ENCODE data around the gene NUDT17.

Gene NUDT17

DNA sequence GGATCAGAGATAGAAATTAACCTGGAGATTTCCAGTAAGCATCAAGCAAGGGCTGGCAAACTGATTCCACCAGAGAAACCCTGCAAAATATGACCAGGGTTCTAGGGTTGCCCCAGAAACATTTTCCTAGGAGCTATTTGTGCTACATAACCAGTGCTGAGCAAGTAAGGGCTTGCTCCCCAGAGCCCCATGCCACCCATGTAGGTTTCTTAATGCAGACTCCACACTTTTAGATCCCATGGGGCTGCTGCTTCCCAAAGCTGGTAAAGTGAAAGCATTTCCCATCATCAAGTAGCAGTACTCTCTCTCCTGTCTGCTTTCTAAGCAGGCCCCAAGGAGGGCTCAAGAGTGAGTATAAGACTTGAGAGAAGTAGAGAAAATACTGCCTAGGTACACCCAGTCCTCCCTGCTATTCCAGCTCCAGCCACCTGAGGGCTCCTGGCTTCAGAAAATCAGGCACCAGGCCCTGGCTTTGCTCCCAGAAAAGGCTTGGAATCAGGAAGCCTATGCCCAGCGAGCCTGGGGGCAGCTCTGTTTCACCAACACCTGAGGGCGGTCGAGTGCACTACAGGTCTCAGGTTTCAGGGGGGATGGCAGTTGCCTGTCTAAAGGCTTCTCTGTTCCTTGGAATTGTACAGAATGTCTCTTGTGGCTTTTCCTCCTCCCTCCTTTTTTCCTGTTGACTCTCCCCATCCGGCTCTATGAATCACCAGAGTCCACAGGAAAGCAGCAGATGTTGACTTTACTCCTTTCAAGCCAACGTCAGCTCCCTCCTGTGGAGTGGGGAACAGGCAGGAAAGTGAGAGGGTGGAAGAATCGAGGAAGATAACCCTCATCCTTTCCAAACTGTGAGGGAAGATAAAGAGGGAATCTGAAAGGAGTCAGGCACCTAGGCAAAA is 46.4 kb downstream of the NUDT17 start:
- peak; percentile 56 for DNase-seq

DNA sequence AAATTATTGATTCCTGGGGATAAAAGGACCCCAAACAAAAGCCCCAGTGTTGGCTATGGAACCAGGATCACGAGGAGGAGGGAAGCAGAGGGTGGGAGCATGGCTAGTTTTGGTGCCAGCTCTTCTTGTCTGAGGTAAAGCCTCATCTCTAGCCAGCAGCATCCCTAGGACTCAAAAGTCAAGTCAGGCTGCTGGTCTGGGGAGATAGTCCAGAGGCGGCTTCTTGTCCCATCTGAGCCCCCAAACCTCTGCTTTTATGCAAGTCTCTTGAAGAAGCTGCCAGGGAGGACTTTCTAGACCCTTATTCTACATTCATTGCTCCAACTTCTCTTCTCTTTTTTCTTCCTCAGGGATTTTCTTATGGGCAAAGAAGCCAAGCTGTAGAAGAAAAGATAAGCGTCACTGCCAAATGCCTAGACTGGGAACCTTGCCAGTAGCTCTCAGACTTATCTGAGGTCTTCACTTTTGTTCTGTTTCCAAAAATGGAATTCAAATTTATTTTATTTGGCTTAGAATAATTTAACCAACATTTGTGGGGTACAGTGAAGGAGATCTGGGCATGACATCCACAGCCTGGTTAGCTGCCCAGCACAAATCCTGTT is 47.2 kb downstream of the NUDT17 start:
- DNase-seq, result no peak

DNA sequence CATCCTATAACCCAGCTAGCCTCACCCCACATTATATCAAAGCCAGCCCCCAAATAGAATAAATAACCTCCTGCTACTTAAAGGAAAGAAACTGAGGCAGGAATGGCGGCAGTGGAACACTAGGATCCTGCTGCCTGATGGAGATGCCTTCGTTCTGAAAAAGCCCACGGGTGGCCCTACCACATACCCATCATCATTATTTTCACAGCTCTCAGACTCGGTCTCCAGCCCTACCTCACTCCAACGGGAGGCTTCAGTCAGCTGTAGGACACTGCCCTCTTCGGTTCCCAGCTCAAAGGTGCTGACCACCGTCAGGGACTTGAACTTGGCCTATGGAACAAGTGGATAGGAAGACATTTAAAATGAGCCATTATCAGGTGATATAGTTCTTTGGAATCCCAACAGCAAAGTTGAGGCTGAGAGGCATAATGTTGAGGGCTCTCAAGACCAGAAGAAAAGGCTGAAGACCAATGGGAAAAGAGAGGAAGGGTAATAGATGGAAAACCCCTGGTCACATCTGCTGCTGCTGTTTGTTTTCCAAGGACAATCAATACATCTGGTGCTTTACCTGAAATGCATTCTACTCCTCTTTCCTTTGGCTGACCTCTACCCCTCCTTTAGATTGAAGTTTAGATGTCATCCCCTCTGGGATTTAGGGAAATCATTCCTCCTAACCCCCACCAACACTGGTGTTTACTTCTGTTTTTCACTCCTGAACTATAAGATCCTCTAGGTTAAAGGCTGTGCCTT is 48.1 kb downstream of the NUDT17 start:
- no peak for DNase-seq

DNA sequence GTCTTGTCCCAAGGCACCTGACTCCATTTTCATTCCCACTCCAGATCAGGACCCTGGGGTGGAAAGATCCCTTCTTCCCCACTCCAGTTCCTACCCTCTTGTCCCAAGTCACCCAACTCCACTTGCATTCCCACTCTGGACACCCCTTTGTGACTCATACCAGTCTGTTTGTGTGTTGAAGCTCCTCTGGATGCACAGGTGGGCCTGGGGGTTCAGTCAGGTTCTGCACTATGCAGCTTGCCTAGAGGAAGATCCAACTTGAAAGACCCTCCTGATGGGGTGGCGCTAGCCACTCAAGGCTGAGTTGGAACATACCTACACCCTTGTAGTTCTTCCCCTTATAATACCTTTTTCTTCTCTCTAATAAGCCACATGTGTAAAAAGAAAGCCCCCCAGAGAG is 50.0 kb downstream of the NUDT17 start:
- DNase-seq, result no peak

DNA sequence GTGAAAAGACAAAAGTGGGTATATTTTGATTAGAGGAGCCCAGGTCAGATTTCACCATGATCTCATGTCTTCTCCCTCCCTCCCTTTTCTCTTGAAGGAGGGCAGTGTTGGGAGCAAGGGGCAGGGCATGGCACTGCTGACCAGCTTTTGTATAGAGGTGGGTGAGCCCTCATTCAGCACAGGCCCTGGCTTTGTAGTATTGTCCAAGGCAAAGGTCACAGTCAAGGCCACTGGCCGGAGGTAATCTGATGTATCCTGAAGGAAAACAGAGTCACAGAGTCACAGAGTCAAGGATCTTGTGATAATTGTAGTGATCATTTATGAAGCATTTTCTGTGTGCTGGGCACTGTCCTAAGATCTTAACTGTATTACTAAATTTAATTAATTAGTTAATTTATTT is 52.5 kb downstream of the NUDT17 start:
- no peak for DNase-seq

All from CD4-positive, alpha-beta T cell treated with Interleukin-21 for 1 hour (primary cell).